Neuron (in vitro differentiated cells): ENCODE results near the gene EHBP1.

Experiments used
- H2AFZ ChIP-seq: one replicate; pipeline ENCODE4 v1.6.1; 2013; ENCODE audit warnings: low read depth, mild to moderate bottlenecking, inconsistent platforms, low read length, moderate library complexity
- H3K27me3 ChIP-seq: one replicate; pipeline ENCODE4 v1.6.1; 2013; ENCODE audit warnings: low read length; ENCODE audit not compliant: insufficient read depth
- H3K36me3 ChIP-seq: one replicate; pipeline ENCODE4 v1.6.1; 2013; ENCODE audit warnings: low read length; ENCODE audit not compliant: insufficient read depth
- H3K4me1 ChIP-seq: one replicate; pipeline ENCODE4 v1.6.1; 2013; ENCODE audit warnings: low read length; ENCODE audit not compliant: insufficient read depth
- H3K4me3 ChIP-seq: 2 replicates; pipeline ENCODE4 v1.5.1; 2013; ENCODE audit warnings: mild to moderate bottlenecking, low read length, moderate library complexity
- H3K9me3 ChIP-seq: one replicate; pipeline ENCODE4 v1.6.1; 2013; ENCODE audit warnings: low read length

EHBP1 gene

GRCh38 chr2:62923242-62923641 lies 217.7 kb downstream of the EHBP1 start:
- H3K4me1 ChIP-seq, result no peaks in the 10 kb centered on the region
- H3K27me3 ChIP-seq, result no peaks in the 10 kb centered on the region
- H3K9me3 ChIP-seq, result peaks cover 17% of the 10 kb centered on the region
- no peaks in the 10 kb centered on the region for H3K36me3 ChIP-seq
- no peak overlapping the region for H2AFZ ChIP-seq
- no peak overlapping the region for H3K4me3 ChIP-seq

DNA sequence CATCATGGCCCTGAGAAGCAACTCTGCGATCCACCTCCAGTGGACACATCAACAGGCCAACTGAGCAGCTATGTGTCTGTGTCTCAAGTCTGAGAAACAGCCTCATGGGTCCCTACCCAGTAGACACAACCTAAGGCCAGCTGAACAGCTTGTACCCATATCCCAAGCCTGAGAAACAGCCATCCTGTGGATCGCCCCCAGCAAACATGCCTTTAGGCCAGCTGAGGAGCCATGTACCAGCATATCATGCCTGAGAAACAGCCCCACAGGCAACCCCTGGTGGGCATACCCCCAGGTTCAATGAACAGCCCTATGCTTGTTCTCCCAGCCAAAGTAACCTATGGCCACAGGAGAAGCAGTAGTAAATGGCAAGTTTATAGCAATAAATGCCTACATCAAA lies 218.4 kb downstream of the EHBP1 start:
- H3K4me3 ChIP-seq, result no peak overlapping the region
- H3K27me3 ChIP-seq, result no peaks in the 10 kb centered on the region
- peaks cover 17% of the 10 kb centered on the region for H3K9me3 ChIP-seq
- no peaks in the 10 kb centered on the region for H3K36me3 ChIP-seq
- H2AFZ ChIP-seq, result no peak overlapping the region
- H3K4me1 ChIP-seq, result no peaks in the 10 kb centered on the region

DNA sequence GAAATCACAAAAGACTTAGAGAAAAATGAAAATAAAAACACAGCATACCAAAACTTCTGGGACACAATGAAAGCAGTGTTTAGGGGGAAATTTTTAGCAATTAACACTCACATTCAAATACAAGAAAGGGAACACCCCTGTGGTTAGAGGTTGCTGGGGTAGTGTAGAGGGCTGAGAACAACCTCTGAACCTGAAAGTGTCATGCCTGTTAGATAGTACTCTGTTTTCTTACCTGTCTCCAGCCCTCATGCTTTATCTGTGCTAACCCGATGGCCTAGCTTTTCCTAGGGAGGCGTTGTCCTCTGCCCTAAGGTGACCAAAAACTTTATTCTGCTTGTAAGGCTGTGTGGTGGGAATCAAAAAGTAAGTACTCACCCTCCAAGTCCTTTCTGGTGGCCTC lies 222.5 kb downstream of the EHBP1 start:
- Histone ChIP-seq H3K36me3 (no peaks in the 10 kb centered on the region), H3K27me3 (no peaks in the 10 kb centered on the region), H3K9me3 (peaks cover 12% of the 10 kb centered on the region), H3K4me1 (no peaks in the 10 kb centered on the region), H3K4me3 (no peak overlapping the region), H2AFZ (no peak overlapping the region)

DNA sequence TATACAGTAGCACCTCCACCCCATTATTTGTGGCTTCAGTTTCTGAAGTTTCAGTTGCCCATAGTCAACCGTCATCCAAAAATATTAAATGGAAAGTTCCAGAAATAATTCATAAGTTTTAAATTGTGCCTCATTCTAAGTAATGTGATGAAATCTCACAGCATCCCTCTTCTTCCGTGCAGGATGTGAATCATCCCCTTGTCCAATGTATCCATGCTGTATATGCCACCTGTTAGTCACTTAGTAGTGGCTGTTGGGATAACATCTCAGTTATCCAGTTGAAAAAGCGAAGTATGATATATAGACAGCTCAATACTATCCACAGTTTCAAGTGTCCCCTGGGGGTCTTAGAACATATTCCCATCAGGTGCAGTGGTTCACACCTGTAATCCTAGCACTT lies 226.0 kb downstream of the EHBP1 start:
- Histone ChIP-seq H3K9me3 (no peaks in the 10 kb centered on the region), H3K27me3 (no peaks in the 10 kb centered on the region), H3K36me3 (no peaks in the 10 kb centered on the region), H2AFZ (no peak overlapping the region), H3K4me3 (no peak overlapping the region), H3K4me1 (no peaks in the 10 kb centered on the region)

- Histone ChIP-seq H3K9me3 (no peaks in the 10 kb centered on the region), H2AFZ (no peak overlapping the region), H3K36me3 (no peaks in the 10 kb centered on the region), H3K4me3 (no peak overlapping the region), H3K4me1 (no peaks in the 10 kb centered on the region), H3K27me3 (no peaks in the 10 kb centered on the region)
Measured at GRCh38 chr2:62933398-62933917, 227.9 kb downstream of the EHBP1 start.

DNA sequence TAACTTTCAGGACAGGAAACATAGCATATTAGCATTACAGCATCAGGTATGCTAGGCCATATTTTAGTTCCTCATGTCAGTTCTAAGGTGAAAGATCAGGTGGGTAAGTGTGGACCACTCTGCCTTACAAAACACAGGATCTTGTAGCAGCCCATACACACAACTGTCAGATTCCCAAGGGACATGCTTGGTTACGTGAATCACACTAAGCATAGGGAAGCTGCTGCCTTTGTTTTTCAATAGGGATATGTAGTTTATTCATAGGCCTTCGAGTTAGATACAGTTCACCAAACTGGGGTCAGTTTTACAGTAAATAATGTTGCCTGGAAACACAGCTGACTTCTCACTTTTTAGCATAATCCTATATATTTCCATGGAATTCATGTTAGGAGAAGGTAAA lies 229.0 kb downstream of the EHBP1 start:
- Histone ChIP-seq H3K4me3 (no peak overlapping the region), H2AFZ (no peak overlapping the region), H3K9me3 (no peaks in the 10 kb centered on the region), H3K27me3 (no peaks in the 10 kb centered on the region), H3K36me3 (no peaks in the 10 kb centered on the region), H3K4me1 (no peaks in the 10 kb centered on the region)

GRCh38 chr2:62938126-62938525 lies 232.6 kb downstream of the EHBP1 start:
- Histone ChIP-seq H3K36me3 (no peaks in the 10 kb centered on the region), H2AFZ (no peak overlapping the region), H3K4me3 (no peak overlapping the region), H3K27me3 (no peaks in the 10 kb centered on the region), H3K9me3 (no peaks in the 10 kb centered on the region), H3K4me1 (no peaks in the 10 kb centered on the region)

GRCh38 chr2:62939735-62940491 lies 234.4 kb downstream of the EHBP1 start:
- Histone ChIP-seq H3K9me3 (no peaks in the 10 kb centered on the region), H3K4me1 (no peaks in the 10 kb centered on the region), H2AFZ (no peak overlapping the region), H3K27me3 (no peaks in the 10 kb centered on the region), H3K4me3 (no peak overlapping the region), H3K36me3 (peaks cover 7% of the 10 kb centered on the region)

GRCh38 chr2:62940697-62941096 lies 235.2 kb downstream of the EHBP1 start:
- Histone ChIP-seq H3K27me3 (no peaks in the 10 kb centered on the region), H3K9me3 (no peaks in the 10 kb centered on the region), H3K4me3 (no peak overlapping the region), H2AFZ (no peak overlapping the region), H3K4me1 (no peaks in the 10 kb centered on the region), H3K36me3 (peaks cover 7% of the 10 kb centered on the region)

DNA sequence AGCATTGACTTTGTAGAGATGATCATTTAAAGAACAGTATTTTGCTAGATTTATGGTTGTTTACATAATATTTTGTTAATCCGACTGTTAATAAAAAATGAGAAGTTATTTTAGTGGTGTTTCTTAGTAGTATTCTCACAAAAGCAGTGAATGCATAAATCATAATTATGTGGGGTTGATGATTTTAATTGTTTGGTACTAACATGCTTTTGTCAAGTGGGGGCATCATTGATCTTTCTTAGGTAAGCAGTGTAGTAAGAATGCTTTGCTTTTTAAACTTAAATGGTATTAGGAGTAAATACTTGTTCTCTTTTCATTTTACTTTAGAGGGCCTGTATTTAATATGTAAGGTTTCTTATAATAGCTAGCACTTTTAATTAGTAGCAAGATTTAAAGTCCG lies 235.9 kb downstream of the EHBP1 start:
- no peak overlapping the region for H2AFZ ChIP-seq
- no peak overlapping the region for H3K4me3 ChIP-seq
- peaks cover 7% of the 10 kb centered on the region for H3K36me3 ChIP-seq
- H3K9me3 ChIP-seq, result no peaks in the 10 kb centered on the region
- H3K4me1 ChIP-seq, result peaks cover 1% of the 10 kb centered on the region
- no peaks in the 10 kb centered on the region for H3K27me3 ChIP-seq

GRCh38 chr2:62944362-62944761 lies 238.8 kb downstream of the EHBP1 start:
- no peaks in the 10 kb centered on the region for H3K27me3 ChIP-seq
- H3K36me3 ChIP-seq, result peaks cover 9% of the 10 kb centered on the region
- H3K9me3 ChIP-seq, result no peaks in the 10 kb centered on the region
- H2AFZ ChIP-seq, result no peak overlapping the region
- H3K4me3 ChIP-seq, result no peak overlapping the region
- peaks cover 8% of the 10 kb centered on the region for H3K4me1 ChIP-seq

DNA sequence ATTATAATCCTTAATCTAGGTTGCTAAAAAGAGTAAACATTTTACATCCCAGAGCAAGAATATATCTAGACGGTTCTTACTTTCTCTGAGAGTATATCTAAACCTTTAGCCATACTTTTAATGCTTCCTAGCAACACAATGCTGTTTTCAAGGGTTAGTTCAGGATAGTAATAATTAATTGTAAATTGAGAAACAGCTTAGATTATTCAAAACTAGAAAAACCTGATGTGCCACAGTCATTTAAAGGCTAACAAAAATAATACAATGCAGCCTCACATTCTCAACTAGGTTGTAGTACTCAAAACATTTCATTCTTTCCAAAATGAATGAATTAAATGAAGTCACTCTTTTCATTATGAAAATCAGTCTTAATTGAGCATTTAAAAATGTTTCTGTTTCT lies 241.9 kb downstream of the EHBP1 start:
- no peaks in the 10 kb centered on the region for H3K9me3 ChIP-seq
- no peaks in the 10 kb centered on the region for H3K27me3 ChIP-seq
- peaks cover 9% of the 10 kb centered on the region for H3K36me3 ChIP-seq
- no peak overlapping the region for H3K4me3 ChIP-seq
- H3K4me1 ChIP-seq, result peaks cover 8% of the 10 kb centered on the region
- H2AFZ ChIP-seq, result no peak overlapping the region

GRCh38 chr2:62956651-62957050 lies 251.1 kb downstream of the EHBP1 start:
- Histone ChIP-seq H3K36me3 (peaks cover 12% of the 10 kb centered on the region), H3K4me1 (no peaks in the 10 kb centered on the region), H3K27me3 (no peaks in the 10 kb centered on the region), H3K9me3 (no peaks in the 10 kb centered on the region), H2AFZ (no peak overlapping the region), H3K4me3 (no peak overlapping the region)

DNA sequence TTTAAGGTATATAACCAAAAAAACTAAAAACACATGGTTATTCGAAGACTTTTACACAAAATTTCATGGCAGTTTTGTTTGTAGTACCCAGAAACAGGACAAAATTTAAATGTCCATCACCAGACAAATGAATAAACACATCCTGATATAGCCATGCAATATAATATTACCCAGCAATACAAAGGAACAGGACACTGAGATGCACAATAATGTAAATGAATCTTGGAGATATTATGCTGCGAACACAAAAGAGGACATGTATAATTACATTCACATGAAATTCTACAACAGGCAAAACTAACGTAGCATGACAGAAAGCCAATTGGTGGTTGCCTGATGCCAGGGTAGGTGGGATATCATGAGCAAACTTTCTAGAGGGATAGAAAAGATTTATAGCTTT lies 252.7 kb downstream of the EHBP1 start:
- H2AFZ ChIP-seq, result no peak overlapping the region
- no peaks in the 10 kb centered on the region for H3K9me3 ChIP-seq
- no peak overlapping the region for H3K4me3 ChIP-seq
- H3K4me1 ChIP-seq, result no peaks in the 10 kb centered on the region
- peaks cover 10% of the 10 kb centered on the region for H3K36me3 ChIP-seq
- H3K27me3 ChIP-seq, result no peaks in the 10 kb centered on the region
